IPS-15b (cell line): ENCODE data around the gene NTRK3.

ENCODE experiments used
- H3K27me3 ChIP-seq: one replicate; pipeline ENCODE4 v1.6.1; 2013; ENCODE audit warnings: low read length; ENCODE audit not compliant: control insufficient read depth, insufficient read depth
- H3K36me3 ChIP-seq: one replicate; pipeline ENCODE4 v1.6.1; 2013; ENCODE audit warnings: low read length; ENCODE audit not compliant: control insufficient read depth, insufficient read depth
- H3K4me1 ChIP-seq: one replicate; pipeline ENCODE4 v1.6.1; 2013; ENCODE audit warnings: mild to moderate bottlenecking, low read length; ENCODE audit not compliant: control insufficient read depth, insufficient read depth
- H3K4me3 ChIP-seq: one replicate; pipeline ENCODE4 v1.5.1; 2013; ENCODE audit warnings: low read depth, low read length
- H3K9ac ChIP-seq: one replicate; pipeline ENCODE4 v1.6.1; 2013; ENCODE audit warnings: low read depth, mild to moderate bottlenecking, low read length
- H3K9me3 ChIP-seq: one replicate; pipeline ENCODE4 v1.6.1; 2013; ENCODE audit warnings: mild to moderate bottlenecking, low read length; ENCODE audit not compliant: control insufficient read depth, insufficient read depth

NTRK3 gene

GRCh38 chr15:88106074-88106473 is 150.5 kb downstream of the NTRK3 start:
- H3K36me3 ChIP-seq, result no peaks in the 10 kb centered on the region
- no peak overlapping the region for H3K9ac ChIP-seq
- H3K4me1 ChIP-seq, result no peaks in the 10 kb centered on the region
- no peak overlapping the region for H3K4me3 ChIP-seq
- H3K27me3 ChIP-seq, result no peaks in the 10 kb centered on the region
- no peaks in the 10 kb centered on the region for H3K9me3 ChIP-seq

DNA sequence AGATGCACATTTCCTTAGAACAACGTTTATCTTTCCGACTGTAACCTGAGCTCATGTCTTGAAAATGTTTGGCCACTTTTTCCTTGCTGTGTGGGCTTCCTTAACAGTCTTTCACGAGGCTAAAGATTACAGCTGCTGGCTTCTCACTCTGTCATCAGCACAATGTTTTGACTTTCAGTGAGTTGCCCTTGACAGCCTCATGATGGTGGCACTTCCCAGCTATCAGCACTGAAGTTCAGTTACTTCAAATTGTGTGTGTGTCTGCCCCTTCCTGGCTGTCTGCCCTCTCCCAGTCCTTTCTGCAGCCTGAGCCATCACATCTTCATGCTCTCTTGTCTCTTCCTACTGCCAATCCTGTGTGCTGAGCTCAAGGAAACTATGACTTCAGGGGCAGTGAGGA is 152.2 kb downstream of the NTRK3 start:
- no peak overlapping the region for H3K9ac ChIP-seq
- no peaks in the 10 kb centered on the region for H3K9me3 ChIP-seq

GRCh38 chr15:88100181-88100580 is 156.4 kb downstream of the NTRK3 start:
- Histone ChIP-seq H3K4me3 (no peak overlapping the region), H3K9me3 (no peaks in the 10 kb centered on the region), H3K9ac (no peak overlapping the region), H3K36me3 (no peaks in the 10 kb centered on the region), H3K4me1 (no peaks in the 10 kb centered on the region), H3K27me3 (no peaks in the 10 kb centered on the region)

More for the DNA sequence above, 152.2 kb downstream of the NTRK3 start:
- no peaks in the 10 kb centered on the region for H3K36me3 ChIP-seq
- H3K4me3 ChIP-seq, result no peak overlapping the region
- no peaks in the 10 kb centered on the region for H3K27me3 ChIP-seq
- no peaks in the 10 kb centered on the region for H3K4me1 ChIP-seq

DNA sequence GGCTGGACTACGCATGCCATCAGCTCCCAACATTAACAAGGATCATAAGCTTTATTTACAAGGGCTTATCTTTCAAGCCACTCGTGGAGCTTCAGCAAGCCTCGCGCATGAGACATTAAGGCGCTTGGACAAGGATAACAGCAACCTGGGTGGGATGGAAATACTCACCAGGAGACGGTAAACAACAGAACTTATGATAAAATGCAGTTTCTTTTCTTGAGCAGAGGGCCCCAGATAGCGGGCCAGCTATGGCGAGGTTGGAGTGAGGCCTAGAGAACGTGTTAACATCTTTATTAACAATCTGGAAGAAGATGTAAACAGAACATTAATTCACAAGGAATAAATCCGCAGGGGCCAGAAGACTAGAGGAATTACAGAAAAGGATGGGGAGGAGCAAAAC is 158.2 kb downstream of the NTRK3 start:
- H3K4me1 ChIP-seq, result no peaks in the 10 kb centered on the region
- no peak overlapping the region for H3K9ac ChIP-seq
- no peaks in the 10 kb centered on the region for H3K27me3 ChIP-seq
- no peaks in the 10 kb centered on the region for H3K9me3 ChIP-seq
- no peak overlapping the region for H3K4me3 ChIP-seq
- H3K36me3 ChIP-seq, result no peaks in the 10 kb centered on the region

GRCh38 chr15:88091444-88092016 is 165.0 kb downstream of the NTRK3 start:
- no peaks in the 10 kb centered on the region for H3K27me3 ChIP-seq
- H3K4me3 ChIP-seq, result no peak overlapping the region
- H3K9me3 ChIP-seq, result no peaks in the 10 kb centered on the region
- no peaks in the 10 kb centered on the region for H3K4me1 ChIP-seq
- H3K9ac ChIP-seq, result no peak overlapping the region
- H3K36me3 ChIP-seq, result no peaks in the 10 kb centered on the region

DNA sequence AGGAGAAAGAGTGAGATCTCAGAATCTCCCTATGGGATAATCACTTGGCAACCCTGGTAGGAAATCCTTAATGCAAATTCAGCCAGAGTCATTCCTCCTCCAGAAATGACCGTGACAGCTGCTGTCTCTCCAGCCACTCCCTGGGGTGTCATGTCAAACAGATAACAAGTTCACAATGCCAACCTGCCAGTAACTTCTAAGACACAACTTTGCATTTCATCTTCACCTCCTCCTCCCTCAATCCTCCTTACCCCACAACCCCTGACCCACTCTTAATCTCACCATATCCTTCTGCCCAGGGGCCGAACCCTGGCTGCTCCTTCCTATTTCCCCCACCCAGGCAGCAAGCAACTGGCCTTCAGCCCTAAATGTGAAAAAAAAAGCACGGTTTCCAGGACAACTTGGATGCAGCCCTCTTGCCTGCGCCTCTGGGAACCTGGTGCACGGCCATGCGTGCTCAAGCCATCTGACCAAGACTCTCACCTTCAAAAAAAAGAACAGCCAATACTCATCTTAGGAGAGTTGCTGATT is 166.0 kb downstream of the NTRK3 start:
- Histone ChIP-seq H3K36me3 (no peaks in the 10 kb centered on the region), H3K27me3 (no peaks in the 10 kb centered on the region), H3K9me3 (no peaks in the 10 kb centered on the region), H3K4me1 (no peaks in the 10 kb centered on the region), H3K4me3 (no peak overlapping the region), H3K9ac (no peak overlapping the region)

GRCh38 chr15:88089731-88090130 is 166.8 kb downstream of the NTRK3 start:
- no peaks in the 10 kb centered on the region for H3K36me3 ChIP-seq
- no peaks in the 10 kb centered on the region for H3K9me3 ChIP-seq
- no peak overlapping the region for H3K9ac ChIP-seq
- H3K4me3 ChIP-seq, result no peak overlapping the region
- H3K4me1 ChIP-seq, result no peaks in the 10 kb centered on the region
- H3K27me3 ChIP-seq, result no peaks in the 10 kb centered on the region

GRCh38 chr15:88089024-88089620 is 167.4 kb downstream of the NTRK3 start:
- Histone ChIP-seq H3K36me3 (no peaks in the 10 kb centered on the region), H3K9ac (no peak overlapping the region), H3K4me3 (no peak overlapping the region), H3K4me1 (no peaks in the 10 kb centered on the region), H3K9me3 (no peaks in the 10 kb centered on the region), H3K27me3 (no peaks in the 10 kb centered on the region)

DNA sequence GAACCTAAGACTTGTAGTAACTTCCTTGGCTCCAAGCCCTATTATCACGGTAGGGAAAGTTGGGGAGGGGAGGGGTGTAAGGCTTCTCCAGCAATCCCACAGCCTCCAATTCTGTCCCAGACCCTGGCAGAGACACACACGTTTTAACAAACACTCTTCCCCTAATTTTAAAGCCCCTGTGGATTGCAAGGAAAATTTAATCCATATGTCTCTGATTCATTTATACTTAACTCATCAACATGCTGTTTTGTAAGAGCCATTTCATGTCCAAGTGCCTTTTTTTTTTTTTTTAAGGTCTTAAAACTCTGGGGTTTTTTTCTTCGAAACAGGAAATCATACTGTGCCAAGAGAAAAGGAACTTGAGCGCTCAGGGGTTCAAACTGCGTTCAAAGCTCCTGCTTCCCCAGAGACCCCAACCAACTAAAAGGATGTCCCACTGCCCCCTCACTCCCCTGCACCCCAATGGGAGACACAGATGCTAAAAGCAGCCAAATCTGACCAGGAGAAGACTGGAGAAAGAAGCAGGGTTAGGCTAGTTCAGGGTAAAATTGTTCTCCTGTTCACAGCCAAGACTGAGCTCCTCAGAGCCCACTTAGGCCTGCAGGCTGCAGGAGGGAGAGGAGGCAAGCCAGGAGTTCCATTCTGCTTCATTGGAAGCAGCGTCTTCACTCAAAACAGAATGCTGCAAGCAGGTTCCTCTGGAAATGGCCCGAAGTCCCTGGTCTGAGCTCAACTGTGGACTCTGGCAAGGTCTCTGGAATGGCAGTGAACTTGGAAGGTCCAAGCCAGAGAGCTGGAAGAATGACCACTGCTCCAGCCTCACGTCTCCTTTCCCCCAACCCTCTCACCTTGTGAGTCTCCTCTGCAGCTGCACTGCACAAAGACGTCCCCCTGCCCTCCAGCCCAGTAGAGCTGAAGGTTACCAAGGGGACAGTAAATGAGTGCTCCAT is 172.5 kb downstream of the NTRK3 start:
- Histone ChIP-seq H3K9me3 (no peaks in the 10 kb centered on the region), H3K4me1 (no peaks in the 10 kb centered on the region), H3K27me3 (no peaks in the 10 kb centered on the region), H3K4me3 (no peak overlapping the region), H3K36me3 (peaks cover 2% of the 10 kb centered on the region), H3K9ac (no peak overlapping the region)

DNA sequence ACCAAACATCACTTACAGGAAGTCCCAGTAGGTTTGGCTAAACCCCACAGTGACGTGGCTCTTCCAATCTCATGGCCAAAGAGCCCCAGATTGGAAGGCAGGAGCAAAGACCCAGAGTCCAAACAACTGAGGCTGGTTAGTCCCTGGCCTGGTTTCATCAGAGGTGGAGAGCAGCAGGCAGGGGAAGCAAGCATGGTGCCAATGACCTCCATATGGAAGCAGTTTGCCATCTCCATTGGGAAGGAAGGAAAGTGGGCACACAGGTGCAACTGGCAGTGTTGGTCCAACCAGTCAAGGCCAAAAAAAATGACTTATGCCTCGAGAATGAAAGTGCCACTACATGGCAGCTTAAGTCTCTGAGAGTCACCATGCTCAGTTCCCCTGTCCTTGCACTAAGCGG is 175.9 kb downstream of the NTRK3 start:
- Histone ChIP-seq H3K27me3 (no peaks in the 10 kb centered on the region), H3K9me3 (no peaks in the 10 kb centered on the region), H3K4me3 (no peak overlapping the region), H3K36me3 (peaks cover 2% of the 10 kb centered on the region), H3K4me1 (no peaks in the 10 kb centered on the region), H3K9ac (no peak overlapping the region)

- Histone ChIP-seq H3K36me3 (peaks cover 2% of the 10 kb centered on the region), H3K9ac (no peak overlapping the region), H3K27me3 (no peaks in the 10 kb centered on the region), H3K4me3 (no peak overlapping the region), H3K4me1 (peaks cover 8% of the 10 kb centered on the region), H3K9me3 (no peaks in the 10 kb centered on the region)
Measured at GRCh38 chr15:88077296-88078020, 179.1 kb downstream of the NTRK3 start.
